GM12878 (cell line): Measurements from ENCODE around the gene CD177. TPM values are rescaled to one million over a fixed set of nuclear protein-coding genes. Genes with fewer than 3 reads are reported as not detected.

Experiments used
- ATAC-seq: fragments of 200-7000 bp; cut with Tn5 transposase; 3 replicates; pipeline ENCODE4 v1.9.1; 2020; ENCODE audit warnings: mild to moderate bottlenecking, moderate library complexity
- BruUV-seq: library from RNA; stranded (reverse); fragments of 400-500 nt; replicated peaks from 2 replicates; lab custom pipeline; 2021; lab: Mats Ljungman, UMichigan
- CTCF ChIA-PET: fragments of 300-600 bp; sonication (Branson Sonifier 250); formaldehyde crosslinking; extraction: SDS; loops from one replicate; lab custom pipeline; 2021; ENCODE audit warnings: inconsistent platforms; lab: Yijun Ruan, JAX
- POLR2A ChIA-PET: fragments of 350-600 bp; formaldehyde crosslinking; extraction: SDS; loops from one replicate; lab custom pipeline; 2021; ENCODE audit warnings: inconsistent platforms; lab: Charles Lee
- RAD21 ChIA-PET: fragments of 300-600 bp; sonication (Branson Sonifier 250); formaldehyde crosslinking; loops from one replicate; lab custom pipeline; 2023; ENCODE audit warnings: antibody characterized with exemption; ENCODE audit not compliant: unreplicated experiment; lab: Charles Lee
- SMC1A ChIA-PET: fragments of 300-600 bp; sonication (Branson Sonifier 250); formaldehyde crosslinking; loops from one replicate; lab custom pipeline; 2023; ENCODE audit not compliant: unreplicated experiment, uncharacterized antibody; lab: Charles Lee
- DNase-seq: peaks from one replicate; pipeline ENCODE4 v3.0.0-alpha.2; 2011; ENCODE audit warnings: low read depth, low spot score
- FAIRE-seq: peaks from 3 replicates; lab custom pipeline; 2011; peaks lifted over from hg19 to GRCh38; lab: Jason Lieb, UNC
- H2AFZ ChIP-seq: 2 replicates; pipeline ENCODE4 v1.6.0; 2011; ENCODE audit warnings: low read depth, low read length, control low read depth; ENCODE audit not compliant: control insufficient read depth
- H3K27ac ChIP-seq: 2 replicates; pipeline ENCODE4 v1.5.1; 2011; ENCODE audit warnings: control low read depth; ENCODE audit not compliant: control insufficient read depth, insufficient read depth
- H3K27me3 ChIP-seq, 2 experiments: replicated peaks in 1 of 2; 2 replicates each; pipeline versions ENCODE4 v1.6.0 to v1.6.1; 2011; ENCODE audit warnings: low read length in 1 of 2; ENCODE audit not compliant: control insufficient read depth in 2 of 2, insufficient read depth in 2 of 2
- H3K36me3 ChIP-seq, 2 experiments: 2 replicates each; pipeline ENCODE4 v1.5.1; 2011; ENCODE audit warnings: low read length in 1 of 2; ENCODE audit not compliant: control insufficient read depth in 2 of 2, insufficient read depth in 2 of 2
- H3K4me1 ChIP-seq: 2 replicates; pipeline ENCODE4 v1.6.1; 2011; ENCODE audit warnings: mild to moderate bottlenecking, low read length, moderate library complexity, mixed read lengths; ENCODE audit not compliant: control insufficient read depth, insufficient read depth
- H3K4me2 ChIP-seq: 2 replicates; pipeline ENCODE4 v1.6.0; 2011; ENCODE audit warnings: control low read depth; ENCODE audit not compliant: control insufficient read depth, insufficient read depth
- H3K4me3 ChIP-seq: fragments of 200-600 bp; sonication (generic); 2 replicates; pipeline ENCODE4 v1.5.1; 2016
- H3K79me2 ChIP-seq: 2 replicates; pipeline ENCODE4 v1.6.0; 2011; ENCODE audit warnings: low read length; ENCODE audit not compliant: control insufficient read depth, insufficient read depth
- H3K9ac ChIP-seq: 2 replicates; pipeline ENCODE4 v1.8.0; 2011; ENCODE audit warnings: low read length, control low read depth, mixed read lengths; ENCODE audit not compliant: control insufficient read depth, insufficient read depth
- H3K9me3 ChIP-seq: replicated peaks from 3 replicates; pipeline ENCODE4 v1.5.1; 2011; ENCODE audit warnings: mild to moderate bottlenecking, low read length; ENCODE audit not compliant: control insufficient read depth, insufficient read depth
- H4K20me1 ChIP-seq: 2 replicates; pipeline ENCODE4 v1.6.0; 2011; ENCODE audit not compliant: control insufficient read depth, insufficient read depth
- JUND ChIP-seq: IDR thresholded peaks from 2 replicates; pipeline ENCODE4 v1.6.1; 2012; ENCODE audit warnings: low read depth, mild to moderate bottlenecking, low read length, improper control_type of control experiment, moderate library complexity
- WGBS: methylation state at CpG from one replicate; pipeline ENCODE4 v1.1.6; 2016; ENCODE audit warnings: low lambda C conversion rate; ENCODE audit not compliant: insufficient replicate concordance, insufficient coverage; ENCODE audit errors: missing lambda C conversion rate; 5-methylcytosine and 5-hydroxymethylcytosine counted together
- in situ Hi-C: fragments of 300-500 bp; cut with MboI; formaldehyde crosslinking; loops from 9 replicates; pipeline ENCODE4 v1.14.3; 2018; ENCODE audit warnings: mixed read lengths
- intact Hi-C: fragments of 100-400 bp; cut with micrococcal nuclease; formaldehyde crosslinking; loops from one replicate; pipeline ENCODE4 v1.14.2; 2022; ENCODE audit not compliant: unreplicated experiment
- polyA plus RNA-seq, 11 experiments: library from polyadenylated mRNA; depleted of rRNA in 4 of 11; unstranded in 6 of 11; stranded (reverse) in 5 of 11; fragments of >200 nt; fragmentation: Nextera tagmentation in 4 of 11; fragmentation: Illumina TruSeq in 1 of 11; extraction: Ambion mirVana in 4 of 11; extraction: Trizol in 1 of 11; gene quantifications; 1 replicate in 1 of 11; 2 replicates in 10 of 11; pipeline versions ENCODE4 v1.2.1 to v1.2.3, GENCODE V29; 2011 to 2016; ENCODE audit warnings: inconsistent platforms in 2 of 11, missing spikeins in 2 of 11, low read depth in 1 of 11
- total RNA-seq, 4 experiments: library from RNA; depleted of rRNA in 3 of 4; stranded (reverse); fragments of >200 nt in 3 of 4; fragmentation: Illumina TruSeq in 1 of 4; extraction: Trizol in 1 of 4; gene quantifications; 2 replicates each; pipeline versions ENCODE4 v1.2.1 to v1.2.3, GENCODE V29; 2013 to 2021
- TF ChIP-seq, protein P1 (sequence below): fragments of 450-650 bp; IDR thresholded peaks from 2 replicates; pipeline ENCODE4 v1.6.1; 2017; ENCODE audit warnings: mild to moderate bottlenecking, low read depth, inconsistent platforms; ENCODE audit not compliant: poor library complexity, severe bottlenecking
- TF ChIP-seq, protein P2 (sequence below): fragments of 450-650 bp; IDR thresholded peaks from 2 replicates; pipeline ENCODE4 v1.6.1; 2017; ENCODE audit warnings: mild to moderate bottlenecking, moderate library complexity

Gene CD177
- total and polyA plus RNA-seq, 10 of the 15 experiments (the other 5 are each of a cell fraction or from before 2014, with no cell fraction given), result not detected

DNA sequence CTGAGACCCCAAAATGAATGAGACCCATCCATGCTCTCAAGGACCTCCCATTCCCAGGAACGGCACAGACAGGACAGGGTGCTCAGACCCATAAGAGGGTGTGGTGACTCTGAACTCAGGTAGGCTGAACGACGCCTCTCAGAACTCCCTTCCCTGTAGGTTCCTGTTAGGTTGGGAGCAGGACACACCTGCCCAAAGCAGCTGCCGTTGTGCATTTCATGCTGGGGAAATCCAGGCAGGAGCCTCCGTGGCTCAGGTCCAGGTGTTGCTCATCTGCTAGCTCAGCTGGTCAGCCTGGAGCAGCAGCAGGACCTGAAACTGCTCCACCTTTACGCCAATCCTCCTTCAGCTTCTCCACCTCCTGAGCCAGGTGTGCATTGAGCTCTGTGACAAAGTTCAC, 42.1 kb downstream of the CD177 start:
- intact Hi-C loops (no loop called here), in situ Hi-C loops (no loop called here)
- no peaks in the 10 kb centered on the region for H3K4me1 ChIP-seq
- no peak overlapping the region for H3K9ac ChIP-seq
- no peaks in the 10 kb centered on the region for H4K20me1 ChIP-seq
- POLR2A ChIA-PET, result no interaction called here
- 26% methylated on average over 6 of the region's 6 CpGs for WGBS
- DNase-seq, result no peak
- H3K79me2 ChIP-seq, result no peaks in the 10 kb centered on the region
- no peak overlapping the region for H3K4me2 ChIP-seq
- RAD21 ChIA-PET, result no interaction called here
- no peak overlapping the region for H2AFZ ChIP-seq
- TF ChIP-seq, protein P1, sequence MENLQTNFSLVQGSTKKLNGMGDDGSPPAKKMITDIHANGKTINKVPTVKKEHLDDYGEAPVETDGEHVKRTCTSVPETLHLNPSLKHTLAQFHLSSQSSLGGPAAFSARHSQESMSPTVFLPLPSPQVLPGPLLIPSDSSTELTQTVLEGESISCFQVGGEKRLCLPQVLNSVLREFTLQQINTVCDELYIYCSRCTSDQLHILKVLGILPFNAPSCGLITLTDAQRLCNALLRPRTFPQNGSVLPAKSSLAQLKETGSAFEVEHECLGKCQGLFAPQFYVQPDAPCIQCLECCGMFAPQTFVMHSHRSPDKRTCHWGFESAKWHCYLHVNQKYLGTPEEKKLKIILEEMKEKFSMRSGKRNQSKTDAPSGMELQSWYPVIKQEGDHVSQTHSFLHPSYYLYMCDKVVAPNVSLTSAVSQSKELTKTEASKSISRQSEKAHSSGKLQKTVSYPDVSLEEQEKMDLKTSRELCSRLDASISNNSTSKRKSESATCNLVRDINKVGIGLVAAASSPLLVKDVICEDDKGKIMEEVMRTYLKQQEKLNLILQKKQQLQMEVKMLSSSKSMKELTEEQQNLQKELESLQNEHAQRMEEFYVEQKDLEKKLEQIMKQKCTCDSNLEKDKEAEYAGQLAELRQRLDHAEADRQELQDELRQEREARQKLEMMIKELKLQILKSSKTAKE, result no peak
- TF ChIP-seq, protein P2, sequence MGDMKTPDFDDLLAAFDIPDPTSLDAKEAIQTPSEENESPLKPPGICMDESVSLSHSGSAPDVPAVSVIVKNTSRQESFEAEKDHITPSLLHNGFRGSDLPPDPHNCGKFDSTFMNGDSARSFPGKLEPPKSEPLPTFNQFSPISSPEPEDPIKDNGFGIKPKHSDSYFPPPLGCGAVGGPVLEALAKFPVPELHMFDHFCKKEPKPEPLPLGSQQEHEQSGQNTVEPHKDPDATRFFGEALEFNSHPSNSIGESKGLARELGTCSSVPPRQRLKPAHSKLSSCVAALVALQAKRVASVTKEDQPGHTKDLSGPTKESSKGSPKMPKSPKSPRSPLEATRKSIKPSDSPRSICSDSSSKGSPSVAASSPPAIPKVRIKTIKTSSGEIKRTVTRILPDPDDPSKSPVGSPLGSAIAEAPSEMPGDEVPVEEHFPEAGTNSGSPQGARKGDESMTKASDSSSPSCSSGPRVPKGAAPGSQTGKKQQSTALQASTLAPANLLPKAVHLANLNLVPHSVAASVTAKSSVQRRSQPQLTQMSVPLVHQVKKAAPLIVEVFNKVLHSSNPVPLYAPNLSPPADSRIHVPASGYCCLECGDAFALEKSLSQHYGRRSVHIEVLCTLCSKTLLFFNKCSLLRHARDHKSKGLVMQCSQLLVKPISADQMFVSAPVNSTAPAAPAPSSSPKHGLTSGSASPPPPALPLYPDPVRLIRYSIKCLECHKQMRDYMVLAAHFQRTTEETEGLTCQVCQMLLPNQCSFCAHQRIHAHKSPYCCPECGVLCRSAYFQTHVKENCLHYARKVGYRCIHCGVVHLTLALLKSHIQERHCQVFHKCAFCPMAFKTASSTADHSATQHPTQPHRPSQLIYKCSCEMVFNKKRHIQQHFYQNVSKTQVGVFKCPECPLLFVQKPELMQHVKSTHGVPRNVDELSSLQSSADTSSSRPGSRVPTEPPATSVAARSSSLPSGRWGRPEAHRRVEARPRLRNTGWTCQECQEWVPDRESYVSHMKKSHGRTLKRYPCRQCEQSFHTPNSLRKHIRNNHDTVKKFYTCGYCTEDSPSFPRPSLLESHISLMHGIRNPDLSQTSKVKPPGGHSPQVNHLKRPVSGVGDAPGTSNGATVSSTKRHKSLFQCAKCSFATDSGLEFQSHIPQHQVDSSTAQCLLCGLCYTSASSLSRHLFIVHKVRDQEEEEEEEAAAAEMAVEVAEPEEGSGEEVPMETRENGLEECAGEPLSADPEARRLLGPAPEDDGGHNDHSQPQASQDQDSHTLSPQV, result no peak
- no peak for TF ChIP-seq JUND
- SMC1A ChIA-PET, result no interaction called here
- FAIRE-seq, result no peak
- no peaks in the 10 kb centered on the region for H3K36me3 ChIP-seq
- H3K4me3 ChIP-seq, result no peak overlapping the region
- H3K27me3 ChIP-seq, result no peaks in the 10 kb centered on the region
- no TSS peak for BruUV-seq
- ATAC-seq, result no peak
- no peak overlapping the region for H3K27ac ChIP-seq
- H3K9me3 ChIP-seq, result no peaks in the 10 kb centered on the region
- CTCF ChIA-PET, result no interaction called here
